OCI-LY3 (cell line): ENCODE data around the gene ATP6V0C.

Experiments used
- H2AFZ ChIP-seq: fragments of 200-600, 300-600 bp; shearing (Covaris generic); 2 replicates; pipeline ENCODE4 v1.6.0; 2014; ENCODE audit warnings: antibody characterized with exemption, low read depth, low read length
- H3K27ac ChIP-seq: fragments of 200-600, 300-600 bp; sonication (generic); 2 replicates; pipeline ENCODE4 v1.5.1; 2014; ENCODE audit warnings: mild to moderate bottlenecking, low read length, moderate library complexity, mixed read lengths
- H3K27me3 ChIP-seq: fragments of 200-600, 300-600 bp; sonication (generic); 2 replicates; pipeline ENCODE4 v1.6.1; 2014; ENCODE audit warnings: low read depth, low read length, mixed read lengths
- H3K36me3 ChIP-seq: fragments of 200-600, 300-600 bp; sonication (generic); replicated peaks from 2 replicates; pipeline ENCODE3; 2014; ENCODE audit warnings: low read depth, low read length, mixed read lengths
- H3K4me1 ChIP-seq: fragments of 300-600, 200-600 bp; sonication (generic); 2 replicates; pipeline ENCODE4 v1.6.1; 2014; ENCODE audit warnings: low read length, mixed read lengths
- H3K4me2 ChIP-seq: fragments of 200-600, 300-600 bp; sonication (generic); 2 replicates; pipeline ENCODE4 v1.6.1; 2014; ENCODE audit warnings: low read length, mixed read lengths
- H3K4me3 ChIP-seq: fragments of 300-600, 200-600 bp; sonication (generic); 2 replicates; pipeline ENCODE4 v1.5.1; 2014; ENCODE audit warnings: antibody characterized with exemption, mild to moderate bottlenecking, low read length, moderate library complexity
- H3K79me2 ChIP-seq: fragments of 300-600, 200-600 bp; shearing (Covaris generic); 2 replicates; pipeline ENCODE4 v1.6.1; 2014; ENCODE audit warnings: mild to moderate bottlenecking, low read length, mixed read lengths
- H3K9ac ChIP-seq: fragments of 300-600, 200-600 bp; shearing (Covaris generic); 2 replicates; pipeline ENCODE4 v1.6.0; 2014; ENCODE audit warnings: mild to moderate bottlenecking, low read length, moderate library complexity
- H3K9me3 ChIP-seq: fragments of 200-600, 300-600 bp; shearing (Covaris generic); 2 replicates; pipeline ENCODE4 v1.6.1; 2014; ENCODE audit warnings: low read length, mixed read lengths; ENCODE audit not compliant: insufficient read depth
- H4K20me1 ChIP-seq: fragments of 200-600, 300-600 bp; sonication (generic); 2 replicates; pipeline ENCODE4 v1.6.1; 2016; ENCODE audit warnings: low read length, mixed read lengths; ENCODE audit not compliant: insufficient read depth
- EZH2phosphoT487 ChIP-seq: fragments of 200-600 bp; shearing (Covaris generic); IDR thresholded peaks from 2 replicates; pipeline ENCODE4 v1.6.1; 2018; ENCODE audit warnings: antibody characterized with exemption, mixed run types, low read depth
- TF ChIP-seq, protein P1 (sequence below): fragments of 200-600, 300-600 bp; sonication (generic); IDR thresholded peaks from 2 replicates; pipeline ENCODE4 v1.5.1; 2014; ENCODE audit warnings: antibody characterized with exemption, low read length, low read depth

The ATP6V0C gene

DNA sequence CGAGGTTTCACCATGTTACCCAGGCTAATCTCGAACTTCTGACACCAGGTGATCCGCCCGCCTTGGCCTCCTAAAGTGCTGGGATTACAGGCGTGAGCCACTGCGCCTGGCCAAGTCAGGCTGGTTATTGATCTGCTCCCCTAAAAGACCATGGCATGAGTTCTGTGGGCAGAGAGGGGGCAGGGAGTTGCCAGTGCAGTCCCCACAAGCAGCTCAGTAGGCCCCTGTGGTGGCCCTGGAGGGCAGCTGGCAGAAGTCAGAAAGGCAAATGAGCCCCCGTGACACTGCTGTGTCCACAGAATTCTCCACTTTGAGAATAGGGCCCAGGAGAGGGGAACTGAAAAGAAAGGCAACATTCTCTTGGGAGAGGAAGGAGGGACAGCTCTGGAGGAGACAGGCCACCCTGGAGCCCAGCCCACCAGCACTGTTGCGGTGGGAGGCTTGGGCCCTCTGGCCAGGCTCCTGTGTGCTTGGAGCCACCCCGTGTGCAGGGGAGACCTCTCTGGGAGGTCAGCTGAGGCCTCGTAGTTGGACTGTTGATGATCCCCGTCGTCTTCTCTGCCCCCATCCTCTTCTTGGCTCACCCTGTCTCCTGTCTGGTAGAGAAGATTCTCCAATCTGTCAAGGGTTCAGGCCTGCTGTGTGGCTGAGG, 4.3 kb downstream of the ATP6V0C start:
- Histone ChIP-seq H4K20me1 (peaks cover 56% of the 10 kb centered on the region), H2AFZ (no peak overlapping the region), H3K9me3 (no peaks in the 10 kb centered on the region), H3K4me2 (no peak overlapping the region), H3K9ac (no peak overlapping the region), H3K79me2 (peaks cover 72% of the 10 kb centered on the region), H3K4me1 (peaks cover 36% of the 10 kb centered on the region), H3K4me3 (no peak overlapping the region), H3K36me3 (peaks cover 5% of the 10 kb centered on the region), H3K27me3 (no peaks in the 10 kb centered on the region), H3K27ac (peak overlapping the region; percentile 19; the same call in 1 of the 2 replicates)
- TF ChIP-seq EZH2phosphoT487: no peak
- TF ChIP-seq, protein P1, sequence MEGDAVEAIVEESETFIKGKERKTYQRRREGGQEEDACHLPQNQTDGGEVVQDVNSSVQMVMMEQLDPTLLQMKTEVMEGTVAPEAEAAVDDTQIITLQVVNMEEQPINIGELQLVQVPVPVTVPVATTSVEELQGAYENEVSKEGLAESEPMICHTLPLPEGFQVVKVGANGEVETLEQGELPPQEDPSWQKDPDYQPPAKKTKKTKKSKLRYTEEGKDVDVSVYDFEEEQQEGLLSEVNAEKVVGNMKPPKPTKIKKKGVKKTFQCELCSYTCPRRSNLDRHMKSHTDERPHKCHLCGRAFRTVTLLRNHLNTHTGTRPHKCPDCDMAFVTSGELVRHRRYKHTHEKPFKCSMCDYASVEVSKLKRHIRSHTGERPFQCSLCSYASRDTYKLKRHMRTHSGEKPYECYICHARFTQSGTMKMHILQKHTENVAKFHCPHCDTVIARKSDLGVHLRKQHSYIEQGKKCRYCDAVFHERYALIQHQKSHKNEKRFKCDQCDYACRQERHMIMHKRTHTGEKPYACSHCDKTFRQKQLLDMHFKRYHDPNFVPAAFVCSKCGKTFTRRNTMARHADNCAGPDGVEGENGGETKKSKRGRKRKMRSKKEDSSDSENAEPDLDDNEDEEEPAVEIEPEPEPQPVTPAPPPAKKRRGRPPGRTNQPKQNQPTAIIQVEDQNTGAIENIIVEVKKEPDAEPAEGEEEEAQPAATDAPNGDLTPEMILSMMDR: no peak

DNA sequence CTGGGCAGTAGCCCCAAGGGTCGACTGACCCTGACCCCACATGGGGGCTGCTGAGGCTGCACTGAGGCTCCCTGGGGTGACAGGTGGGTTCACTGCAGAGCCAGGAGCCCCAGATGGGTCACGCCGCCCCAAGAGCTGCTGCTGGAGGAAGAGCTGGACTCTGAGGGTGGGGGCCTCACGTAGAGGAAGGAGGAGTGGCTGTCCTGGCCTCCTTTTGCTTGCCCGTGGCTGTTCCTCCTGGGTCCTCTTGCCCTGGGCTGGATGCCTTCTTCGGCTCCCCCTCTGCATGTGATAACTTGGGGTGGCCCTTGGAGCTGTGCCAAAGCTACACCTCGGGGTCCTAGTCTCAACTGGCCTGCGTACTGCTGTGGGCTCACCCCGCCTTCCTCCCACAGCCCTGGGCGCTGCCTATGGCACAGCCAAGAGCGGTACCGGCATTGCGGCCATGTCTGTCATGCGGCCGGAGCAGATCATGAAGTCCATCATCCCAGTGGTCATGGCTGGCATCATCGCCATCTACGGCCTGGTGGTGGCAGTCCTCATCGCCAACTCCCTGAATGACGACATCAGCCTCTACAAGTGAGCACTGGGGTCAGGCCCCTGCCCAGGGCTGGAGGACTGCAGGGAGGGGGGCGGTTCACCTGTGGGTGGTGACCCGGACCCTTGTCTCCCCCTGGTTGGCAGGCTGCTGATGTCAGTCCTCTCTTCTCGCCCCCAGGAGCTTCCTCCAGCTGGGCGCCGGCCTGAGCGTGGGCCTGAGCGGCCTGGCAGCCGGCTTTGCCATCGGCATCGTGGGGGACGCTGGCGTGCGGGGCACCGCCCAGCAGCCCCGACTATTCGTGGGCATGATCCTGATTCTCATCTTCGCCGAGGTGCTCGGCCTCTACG, 5.3 kb downstream of the ATP6V0C start:
- H2AFZ ChIP-seq: no peak overlapping the region
- peaks cover 67% of the 10 kb centered on the region for H3K79me2 ChIP-seq
- H3K9me3 ChIP-seq: no peaks in the 10 kb centered on the region
- TF ChIP-seq, protein P1: no peak
- TF ChIP-seq EZH2phosphoT487: no peak
- no peak overlapping the region for H3K4me2 ChIP-seq
- H3K36me3 ChIP-seq: peaks cover 12% of the 10 kb centered on the region
- H3K27me3 ChIP-seq: no peaks in the 10 kb centered on the region
- no peak overlapping the region for H3K27ac ChIP-seq
- peaks cover 33% of the 10 kb centered on the region for H3K4me1 ChIP-seq
- H4K20me1 ChIP-seq: peaks cover 56% of the 10 kb centered on the region
- H3K9ac ChIP-seq: no peak overlapping the region
- no peak overlapping the region for H3K4me3 ChIP-seq

DNA sequence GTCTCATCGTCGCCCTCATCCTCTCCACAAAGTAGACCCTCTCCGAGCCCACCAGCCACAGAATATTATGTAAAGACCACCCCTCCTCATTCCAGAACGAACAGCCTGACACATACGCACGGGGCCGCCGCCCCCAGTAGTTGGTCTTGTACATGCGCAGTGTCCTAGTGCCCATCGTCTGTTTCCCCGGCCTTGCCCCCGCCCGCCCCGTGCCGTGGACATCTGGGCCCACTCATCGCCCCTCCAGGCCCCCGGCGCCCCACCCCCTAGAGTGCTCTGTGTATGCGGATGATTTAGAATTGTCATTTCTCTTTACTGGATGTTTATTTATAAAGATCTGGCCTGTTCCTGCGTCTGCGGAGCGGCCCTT, 5.9 kb downstream of the ATP6V0C start:
- peak overlapping the region; percentile 69 for H3K4me2 ChIP-seq
- H3K79me2 ChIP-seq: peaks cover 61% of the 10 kb centered on the region
- H3K4me3 ChIP-seq: peak overlapping the region; percentile 95
- H3K27me3 ChIP-seq: no peaks in the 10 kb centered on the region
- H3K4me1 ChIP-seq: peaks cover 33% of the 10 kb centered on the region
- H3K9me3 ChIP-seq: no peaks in the 10 kb centered on the region
- no peak for TF ChIP-seq EZH2phosphoT487
- TF ChIP-seq, protein P1: no peak
- peaks cover 53% of the 10 kb centered on the region for H4K20me1 ChIP-seq
- H3K36me3 ChIP-seq: peaks cover 14% of the 10 kb centered on the region
- H2AFZ ChIP-seq: no peak overlapping the region
- H3K27ac ChIP-seq: no peak overlapping the region
- no peak overlapping the region for H3K9ac ChIP-seq

- H3K9ac ChIP-seq: peak within 1 kb of the TSS; percentile 62
- no peak for TF ChIP-seq EZH2phosphoT487
- TF ChIP-seq, protein P1: no peak
- no peaks in the 10 kb centered on the region for H3K9me3 ChIP-seq
- no peak within 1 kb of the TSS for H3K27ac ChIP-seq
- H3K4me1 ChIP-seq: peaks cover 29% of the 10 kb centered on the region
- no peaks in the 10 kb centered on the region for H3K27me3 ChIP-seq
- H3K4me3 ChIP-seq: peak within 1 kb of the TSS; percentile 95
- no peak within 1 kb of the TSS for H2AFZ ChIP-seq
- H3K36me3 ChIP-seq: peaks cover 15% of the 10 kb centered on the region
- H3K4me2 ChIP-seq: peak within 1 kb of the TSS; percentile 94
- H4K20me1 ChIP-seq: peaks cover 47% of the 10 kb centered on the region
- peaks cover 56% of the 10 kb centered on the region for H3K79me2 ChIP-seq
Measured at GRCh38 chr16:2520097-2520783, 6.5 kb downstream of the ATP6V0C start, which contains the start of gene AMDHD2. AMDHD2 (plus strand) TSS chr16:2520371; CDS start chr16:2520459, 88 bp downstream.
